ENCODE results near the gene RPL35. TPM values are rescaled to one million over a fixed set of nuclear protein-coding genes. Genes with fewer than 3 reads are reported as not detected.

RPL35 gene
- total and polyA plus RNA-seq, 8 donors, result 857 to 1,298 (median 994) TPM

GRCh38 chr9:124889006-124889405 is 27.2 kb upstream of the RPL35 start:
- TF ChIP-seq, protein P1, sequence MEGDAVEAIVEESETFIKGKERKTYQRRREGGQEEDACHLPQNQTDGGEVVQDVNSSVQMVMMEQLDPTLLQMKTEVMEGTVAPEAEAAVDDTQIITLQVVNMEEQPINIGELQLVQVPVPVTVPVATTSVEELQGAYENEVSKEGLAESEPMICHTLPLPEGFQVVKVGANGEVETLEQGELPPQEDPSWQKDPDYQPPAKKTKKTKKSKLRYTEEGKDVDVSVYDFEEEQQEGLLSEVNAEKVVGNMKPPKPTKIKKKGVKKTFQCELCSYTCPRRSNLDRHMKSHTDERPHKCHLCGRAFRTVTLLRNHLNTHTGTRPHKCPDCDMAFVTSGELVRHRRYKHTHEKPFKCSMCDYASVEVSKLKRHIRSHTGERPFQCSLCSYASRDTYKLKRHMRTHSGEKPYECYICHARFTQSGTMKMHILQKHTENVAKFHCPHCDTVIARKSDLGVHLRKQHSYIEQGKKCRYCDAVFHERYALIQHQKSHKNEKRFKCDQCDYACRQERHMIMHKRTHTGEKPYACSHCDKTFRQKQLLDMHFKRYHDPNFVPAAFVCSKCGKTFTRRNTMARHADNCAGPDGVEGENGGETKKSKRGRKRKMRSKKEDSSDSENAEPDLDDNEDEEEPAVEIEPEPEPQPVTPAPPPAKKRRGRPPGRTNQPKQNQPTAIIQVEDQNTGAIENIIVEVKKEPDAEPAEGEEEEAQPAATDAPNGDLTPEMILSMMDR (IDR thresholded peaks at IDR 0.05), result no peak
- Histone ChIP-seq H3K4me1 (no peaks in the 10 kb centered on the region), H3K4me3 (no peak overlapping the region), H3K27ac (no peak overlapping the region), H3K27me3 (no peaks in the 10 kb centered on the region), H3K36me3 (peaks cover 0 to 100% of the 10 kb centered on the region in 2 donors), H3K9me3 (no peaks in the 10 kb centered on the region)
- ATAC-seq, result no peak
- intact Hi-C loops (cut with DNase I), result no loop called here
- no peak for DNase-seq

DNA sequence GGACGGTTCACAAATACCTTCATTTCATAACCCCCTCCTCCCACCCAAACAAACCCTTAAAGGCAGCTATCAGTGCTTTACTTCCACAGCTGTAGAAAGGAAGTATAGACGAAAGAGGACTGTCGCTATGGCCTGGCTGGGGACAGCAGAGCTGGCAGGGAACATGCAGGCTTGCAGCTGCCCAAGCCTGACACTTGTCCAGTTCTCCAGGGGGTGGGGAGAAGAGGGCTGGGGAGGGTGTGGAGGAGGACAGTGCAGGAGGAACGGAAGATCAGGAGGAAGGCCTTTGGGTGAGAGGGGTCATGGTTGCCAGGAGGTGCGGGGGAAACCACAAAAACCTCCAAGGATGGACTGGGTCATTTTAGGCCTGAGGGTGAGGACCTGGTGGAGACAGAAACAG is 26.1 kb upstream of the RPL35 start:
- no peaks in the 10 kb centered on the region for H3K4me1 ChIP-seq
- H3K36me3 ChIP-seq, result peaks cover 0 to 99% of the 10 kb centered on the region in 2 donors
- no peaks in the 10 kb centered on the region for H3K27me3 ChIP-seq
- TF ChIP-seq, protein P1 (IDR thresholded peaks at IDR 0.05), result no peak
- intact Hi-C loops (cut with DNase I), result no loop called here
- no peak overlapping the region for H3K27ac ChIP-seq
- no peak overlapping the region for H3K4me3 ChIP-seq
- no peak for DNase-seq
- ATAC-seq, result no peak
- H3K9me3 ChIP-seq, result no peaks in the 10 kb centered on the region

GRCh38 chr9:124886866-124887492 is 25.2 kb upstream of the RPL35 start:
- H3K4me1 ChIP-seq, result no peaks in the 10 kb centered on the region
- peaks cover 0 to 99% of the 10 kb centered on the region in 2 donors for H3K36me3 ChIP-seq
- no peaks in the 10 kb centered on the region for H3K9me3 ChIP-seq
- no peaks in the 10 kb centered on the region for H3K27me3 ChIP-seq
- H3K4me3 ChIP-seq, result no peak overlapping the region
- intact Hi-C loops (cut with DNase I), result no loop called here
- ATAC-seq, result no peak
- DNase-seq, result no peak
- TF ChIP-seq, protein P1 (IDR thresholded peaks at IDR 0.05), result no peak
- no peak overlapping the region for H3K27ac ChIP-seq

DNA sequence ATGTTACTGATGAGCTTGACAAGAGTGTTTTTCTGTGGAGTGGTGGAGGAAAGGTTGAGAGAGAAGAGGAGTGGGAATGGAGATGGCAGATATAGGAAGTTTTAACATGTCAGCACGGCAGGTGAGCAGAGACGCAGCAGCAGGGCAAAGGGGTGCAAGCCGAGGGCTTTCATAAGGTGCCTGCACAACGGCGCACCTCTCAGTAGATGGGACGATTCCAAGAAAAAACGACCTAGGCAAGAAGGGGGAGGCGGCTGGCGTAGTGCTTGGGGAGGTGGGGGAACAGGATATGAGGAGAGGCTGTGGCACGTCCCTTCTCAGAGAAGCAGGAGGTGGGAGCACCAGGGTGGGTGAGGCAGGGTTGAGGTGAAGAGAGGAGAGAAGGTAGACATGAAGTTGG is 24.7 kb upstream of the RPL35 start:
- H3K27ac ChIP-seq, result no peak overlapping the region
- H3K9me3 ChIP-seq, result no peaks in the 10 kb centered on the region
- no peak overlapping the region for H3K4me3 ChIP-seq
- DNase-seq (no peak), ATAC-seq (no peak)
- TF ChIP-seq, protein P1 (IDR thresholded peaks at IDR 0.05), result no peak
- no peaks in the 10 kb centered on the region for H3K27me3 ChIP-seq
- intact Hi-C loops (cut with DNase I), result no loop called here
- H3K36me3 ChIP-seq, result peaks cover 0 to 99% of the 10 kb centered on the region in 2 donors
- no peaks in the 10 kb centered on the region for H3K4me1 ChIP-seq

DNA sequence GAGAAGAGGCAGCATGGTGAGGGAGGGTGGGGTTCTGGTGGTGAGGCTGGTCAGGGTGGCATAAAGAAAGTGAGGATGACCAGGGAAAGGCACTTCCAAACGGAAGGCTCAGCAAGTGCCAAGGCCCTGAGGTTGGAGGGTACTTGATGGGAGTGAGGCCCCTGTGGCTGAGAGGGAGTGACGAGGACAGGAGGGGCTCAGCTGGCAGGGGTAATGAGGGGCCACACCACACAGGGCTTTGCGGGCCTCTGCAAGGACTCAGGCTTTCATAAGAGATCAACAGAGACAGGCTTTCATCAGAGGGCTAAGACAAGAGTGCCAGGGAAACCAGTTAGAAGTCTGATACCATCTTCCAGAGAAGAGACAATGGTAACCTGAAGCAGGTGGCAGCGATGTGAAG is 23.8 kb upstream of the RPL35 start:
- Histone ChIP-seq H3K36me3 (peaks cover 0 to 99% of the 10 kb centered on the region in 2 donors), H3K4me3 (no peak overlapping the region), H3K27me3 (no peaks in the 10 kb centered on the region), H3K9me3 (no peaks in the 10 kb centered on the region), H3K27ac (no peak overlapping the region), H3K4me1 (no peaks in the 10 kb centered on the region)
- intact Hi-C loops (cut with DNase I), result no loop called here
- ATAC-seq (no peak), DNase-seq (no peak)
- TF ChIP-seq, protein P1 (IDR thresholded peaks at IDR 0.05), result no peak

All from left lung (tissue), 10 donors.